K562 (cell line): ENCODE data around the gene TLL1. TPM values are rescaled to one million over a fixed set of nuclear protein-coding genes. Genes with fewer than 3 reads are reported as not detected.

Source experiments
- CEBPB ChIP-seq: fragments of 450-650 bp; IDR thresholded peaks from 2 replicates; pipeline ENCODE4 v1.6.1; 2016; ENCODE audit warnings: missing genetic modification characterization, missing compliant biosample characterization
- ELF2 ChIP-seq: fragments of 250-450 bp; sonication (Bioruptor Pico); IDR thresholded peaks from 2 replicates; pipeline ENCODE4 v1.5.0; 2021; ENCODE audit warnings: mild to moderate bottlenecking
- ETV5 ChIP-seq: sonication (generic); formaldehyde crosslinking; IDR thresholded peaks from 2 replicates; pipeline ENCODE4 v1.4.0; 2020; ENCODE audit warnings: low read depth, mild to moderate bottlenecking, missing genetic modification reagents
- MCM2 ChIP-seq: fragments of 450-650 bp; IDR thresholded peaks from 2 replicates; pipeline ENCODE4 v1.6.1; 2017; ENCODE audit warnings: low read depth, mild to moderate bottlenecking
- MGA ChIP-seq: fragments of 450-650 bp; IDR thresholded peaks from 2 replicates; pipeline ENCODE4 v1.6.1; 2016; ENCODE audit warnings: mild to moderate bottlenecking, moderate library complexity
- MTA1 ChIP-seq: fragments of 450-650 bp; IDR thresholded peaks from 2 replicates; pipeline ENCODE4 v1.6.1; 2017; ENCODE audit warnings: borderline replicate concordance
- MYC ChIP-seq, 2 experiments: fragments of 250-450 bp in 1 of 2; sonication (Bioruptor Pico) in 1 of 2; IDR thresholded peaks; 2 replicates each; pipeline versions ENCODE4 v1.5.1 to v1.6.1; 2012 to 2021; ENCODE audit warnings: low read depth in 2 of 2, borderline replicate concordance in 1 of 2, improper control_type of control experiment in 1 of 2, low read length in 1 of 2, mild to moderate bottlenecking in 1 of 2, moderate library complexity in 1 of 2
- PHTF2 ChIP-seq: fragments of 250-450 bp; sonication (Bioruptor Pico); IDR thresholded peaks from 2 replicates; pipeline ENCODE4 v1.5.0; 2021; ENCODE audit warnings: mild to moderate bottlenecking
- SMAD3 ChIP-seq: fragments of 450-650 bp; formaldehyde crosslinking; conservative IDR thresholded peaks from 2 replicates; pipeline ENCODE4 v1.4.0; 2020; ENCODE audit warnings: mild to moderate bottlenecking
- SMARCC2 ChIP-seq: fragments of 450-650 bp; IDR thresholded peaks from 2 replicates; pipeline ENCODE4 v1.6.1; 2017; ENCODE audit warnings: antibody characterized with exemption, moderate library complexity, mild to moderate bottlenecking, low read depth
- SP2 ChIP-seq: IDR thresholded peaks from 2 replicates; pipeline ENCODE4 v1.6.1; 2011; ENCODE audit warnings: mild to moderate bottlenecking, low read depth, low read length, moderate library complexity; ENCODE audit not compliant: poor library complexity, severe bottlenecking; ENCODE audit errors: extremely low read depth
- ZNF79 ChIP-seq: fragments of 250-450 bp; sonication (Bioruptor Pico); IDR thresholded peaks from 2 replicates; pipeline ENCODE4 v1.4.0; 2020; ENCODE audit warnings: low read depth, mild to moderate bottlenecking, moderate library complexity
- polyA plus RNA-seq, 8 experiments: library from polyadenylated mRNA; depleted of rRNA in 4 of 8; stranded (reverse) in 5 of 8; unstranded in 3 of 8; fragments of >200 nt; fragmentation: Nextera tagmentation in 2 of 8; fragmentation: Illumina TruSeq in 1 of 8; extraction: Ambion mirVana in 2 of 8; extraction: Trizol in 1 of 8; gene quantifications; 2 replicates each; pipeline versions ENCODE4 v1.2.1 to v1.2.3, GENCODE V29; 2011 to 2014; ENCODE audit warnings: inconsistent platforms in 1 of 8, missing spikeins in 1 of 8
- total RNA-seq, 7 experiments: library from RNA; depleted of rRNA in 6 of 7; stranded (reverse); fragments of >200 nt in 6 of 7; fragmentation: Illumina TruSeq in 2 of 7; extraction: Trizol in 2 of 7; gene quantifications; 2 replicates each; pipeline versions ENCODE4 v1.2.1 to v1.2.3, GENCODE V29; 2011 to 2021; ENCODE audit warnings: low replicate concordance in 1 of 7

The TLL1 gene
- total and polyA plus RNA-seq, 9 of the 15 experiments (the other 6 are each of a cell fraction or from before 2014, with no cell fraction given) = not detected

GRCh38 chr4:166064721-166065120, 191.7 kb downstream of the TLL1 start (continued):
- TF ChIP-seq MGA (no peak), SMAD3 (CRISPR knock-in tag) (no peak), ZNF79 (no peak), MYC (IDR thresholded peaks at IDR 0.05; ENCODE audit: low read depth, low read length) (no peak), MYC (CRISPR knock-in tag; IDR thresholded peaks at IDR 0.05; ENCODE audit: borderline replicate concordance, low read depth) (no peak), ETV5 (CRISPR knock-in tag) (no peak), ELF2 (CRISPR knock-in tag) (no peak), MTA1 (no peak), SMARCC2 (no peak), PHTF2 (CRISPR knock-in tag) (no peak), SP2 (no peak), CEBPB (no peak), MCM2 (no peak)
